Thyroid gland (tissue), 4 donors: ENCODE data around the gene FARP2.

ENCODE experiments used
- POLR2A ChIP-seq, 2 donors: fragments of 450-650 bp; IDR thresholded peaks; one replicate each; pipeline ENCODE4 v1.6.1; 2017; ENCODE audit warnings: antibody characterized with exemption in 2 of 2, mild to moderate bottlenecking in 2 of 2, moderate library complexity in 1 of 2
- TF ChIP-seq, protein P1 (sequence below), 6 experiments: fragments of 200-600 bp in 3 of 6; fragments of 450-650 bp in 3 of 6; sonication (generic) in 3 of 6; IDR thresholded peaks; one replicate each; pipeline ENCODE4 v1.5.1; 2016 to 2019; ENCODE audit warnings: antibody characterized with exemption in 6 of 6, mild to moderate bottlenecking in 2 of 6, inconsistent platforms in 1 of 6, moderate library complexity in 1 of 6

DNA sequence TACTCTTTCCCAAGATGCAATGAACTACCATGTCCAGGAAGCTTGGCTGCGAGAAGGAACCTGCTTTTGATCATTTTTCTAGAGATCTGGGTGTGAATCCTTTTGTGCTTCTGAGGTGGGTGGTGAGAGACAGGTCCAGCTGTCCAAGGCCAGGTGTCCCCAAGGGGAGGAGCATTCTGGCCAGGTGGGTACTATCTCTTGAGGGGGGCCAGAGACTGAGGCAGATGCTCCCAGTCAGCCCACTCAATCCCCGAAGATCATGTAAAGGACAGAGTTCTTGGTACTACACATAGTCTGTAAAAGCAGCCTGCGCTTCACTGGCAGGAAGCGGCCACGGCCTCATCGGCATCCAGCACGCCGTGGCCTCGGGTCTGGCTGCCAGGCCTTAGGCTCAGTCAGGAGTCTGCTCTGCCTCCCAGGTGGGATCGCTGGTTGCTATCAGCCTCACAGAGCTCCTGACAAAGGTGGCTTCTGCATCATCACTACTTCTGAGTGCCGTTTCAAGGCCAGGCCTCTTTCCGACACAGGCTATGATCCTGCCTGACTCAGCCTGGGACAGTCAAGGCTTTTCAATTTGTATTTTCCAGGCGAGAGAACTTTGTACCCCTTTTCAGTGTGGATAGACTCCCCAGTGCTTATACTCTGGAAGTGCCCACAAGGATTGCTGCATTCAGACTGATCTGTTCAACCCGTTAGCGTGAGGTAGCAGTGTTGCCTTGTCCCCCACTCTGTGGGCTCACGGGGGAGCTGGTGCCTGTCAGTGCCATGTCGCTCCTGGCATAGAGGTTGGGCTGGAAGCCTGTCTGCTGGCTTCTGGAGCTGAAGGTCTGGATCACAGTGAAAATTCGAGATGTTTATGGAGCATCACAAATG is 123.2 kb downstream of the FARP2 start:
- TF ChIP-seq, protein P1, sequence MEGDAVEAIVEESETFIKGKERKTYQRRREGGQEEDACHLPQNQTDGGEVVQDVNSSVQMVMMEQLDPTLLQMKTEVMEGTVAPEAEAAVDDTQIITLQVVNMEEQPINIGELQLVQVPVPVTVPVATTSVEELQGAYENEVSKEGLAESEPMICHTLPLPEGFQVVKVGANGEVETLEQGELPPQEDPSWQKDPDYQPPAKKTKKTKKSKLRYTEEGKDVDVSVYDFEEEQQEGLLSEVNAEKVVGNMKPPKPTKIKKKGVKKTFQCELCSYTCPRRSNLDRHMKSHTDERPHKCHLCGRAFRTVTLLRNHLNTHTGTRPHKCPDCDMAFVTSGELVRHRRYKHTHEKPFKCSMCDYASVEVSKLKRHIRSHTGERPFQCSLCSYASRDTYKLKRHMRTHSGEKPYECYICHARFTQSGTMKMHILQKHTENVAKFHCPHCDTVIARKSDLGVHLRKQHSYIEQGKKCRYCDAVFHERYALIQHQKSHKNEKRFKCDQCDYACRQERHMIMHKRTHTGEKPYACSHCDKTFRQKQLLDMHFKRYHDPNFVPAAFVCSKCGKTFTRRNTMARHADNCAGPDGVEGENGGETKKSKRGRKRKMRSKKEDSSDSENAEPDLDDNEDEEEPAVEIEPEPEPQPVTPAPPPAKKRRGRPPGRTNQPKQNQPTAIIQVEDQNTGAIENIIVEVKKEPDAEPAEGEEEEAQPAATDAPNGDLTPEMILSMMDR (IDR thresholded peaks at IDR 0.05): no peak
- TF ChIP-seq POLR2A (IDR thresholded peaks at IDR 0.05): no peak
